HG02642 (cell line): ENCODE measurements around the gene TMEM236.

ENCODE experiments used
- ATAC-seq: cut with Tn5 transposase; IDR thresholded peaks from one replicate; pipeline ENCODE4 v1.9.1; 2021; ENCODE audit warnings: mild to moderate bottlenecking; ENCODE audit not compliant: unreplicated experiment, poor library complexity

Gene TMEM236

DNA sequence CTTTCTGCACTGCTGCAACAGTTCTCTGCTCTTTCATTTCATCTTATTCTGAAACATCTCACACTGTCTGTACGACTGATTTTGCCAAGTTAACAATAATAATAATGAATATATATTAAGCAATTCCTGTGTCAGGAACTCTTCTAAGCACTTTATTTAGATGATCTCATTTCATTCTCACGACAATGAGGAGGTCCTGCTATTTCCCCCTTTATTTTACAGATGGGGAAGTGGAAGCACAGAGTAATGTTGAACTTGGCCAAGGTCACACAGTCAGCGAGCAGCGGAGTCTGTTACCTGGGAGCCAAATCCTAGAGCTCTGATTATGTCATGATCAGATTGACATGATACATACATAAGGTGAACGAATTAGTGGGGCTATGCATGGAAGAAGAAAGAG is 63.0 kb downstream of the TMEM236 start:
- no peak for ATAC-seq

DNA sequence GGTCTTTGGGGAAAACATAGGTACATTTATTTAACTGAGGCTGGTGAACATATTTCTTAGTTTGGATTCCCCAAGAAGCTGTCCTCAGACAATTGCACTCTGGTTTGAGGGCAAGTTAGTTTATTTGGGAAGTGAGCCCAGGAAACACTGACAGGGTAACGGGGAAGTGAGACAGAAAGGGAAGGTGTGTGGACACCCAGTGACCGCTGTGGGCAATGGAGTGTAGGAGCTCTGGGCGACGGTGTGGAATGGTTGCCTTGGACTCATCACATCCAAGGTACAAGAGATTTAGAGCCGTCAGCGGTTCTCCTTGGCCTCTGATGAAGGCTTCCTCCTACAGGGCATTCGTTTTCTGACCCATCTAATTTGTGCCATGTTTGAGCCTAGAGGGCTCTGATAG is 64.2 kb downstream of the TMEM236 start:
- ATAC-seq: no peak

DNA sequence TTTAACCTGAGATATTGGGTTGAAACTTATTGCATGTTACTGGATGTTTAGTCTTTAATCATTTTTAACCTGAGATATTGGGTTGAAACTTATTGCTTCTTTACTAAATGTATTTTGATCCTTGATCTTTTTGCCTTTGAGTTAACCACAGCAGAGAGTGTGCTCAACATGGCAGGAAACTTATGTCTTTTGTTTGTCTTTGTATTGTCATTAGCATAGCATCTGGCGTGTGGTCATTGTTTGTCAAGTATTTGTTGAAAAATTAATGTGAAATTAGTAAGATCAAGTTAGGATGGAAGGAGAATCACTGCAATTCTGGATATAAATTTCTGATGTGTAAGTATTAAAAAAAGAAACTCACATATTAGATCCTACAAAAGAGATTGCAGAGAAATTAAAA is 65.3 kb downstream of the TMEM236 start:
- ATAC-seq: no peak

DNA sequence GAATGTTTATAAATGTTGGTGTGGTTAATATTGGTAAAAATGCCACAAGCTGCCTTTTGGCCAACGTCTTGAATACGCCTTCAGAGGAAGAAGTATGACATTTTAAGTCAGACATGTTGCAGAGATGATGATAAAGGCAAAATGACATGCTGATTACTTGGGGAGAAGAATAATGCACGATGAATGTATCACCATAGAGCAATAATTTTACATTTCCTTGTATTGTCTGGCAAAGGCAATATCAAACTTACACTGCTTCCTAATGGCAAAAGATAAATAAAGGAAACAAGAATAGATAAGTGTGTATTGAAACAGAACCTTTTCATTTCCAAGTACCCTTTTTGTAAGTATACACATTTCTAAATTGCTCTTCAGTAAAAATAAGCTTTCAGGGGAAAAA is 65.8 kb downstream of the TMEM236 start:
- no peak for ATAC-seq

DNA sequence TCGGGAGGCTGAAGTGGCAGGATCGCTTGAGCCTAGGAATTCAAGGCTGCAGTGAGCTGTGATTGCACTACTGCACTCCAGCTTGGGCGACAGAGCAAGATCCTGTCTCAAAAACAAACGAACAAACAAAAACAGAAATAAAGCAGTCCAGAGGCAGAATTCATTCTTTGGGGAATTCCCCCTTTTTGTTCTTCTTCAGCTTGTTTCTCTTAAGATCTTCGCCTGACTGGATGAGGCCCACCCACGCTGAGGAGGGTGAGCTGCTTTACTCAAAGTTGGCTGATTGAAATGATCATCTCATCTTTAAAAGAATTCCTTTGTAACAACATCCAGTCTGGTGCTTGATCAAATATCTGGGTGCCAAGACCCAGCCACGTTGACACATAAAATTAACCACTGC is 67.8 kb downstream of the TMEM236 start:
- no peak for ATAC-seq

DNA sequence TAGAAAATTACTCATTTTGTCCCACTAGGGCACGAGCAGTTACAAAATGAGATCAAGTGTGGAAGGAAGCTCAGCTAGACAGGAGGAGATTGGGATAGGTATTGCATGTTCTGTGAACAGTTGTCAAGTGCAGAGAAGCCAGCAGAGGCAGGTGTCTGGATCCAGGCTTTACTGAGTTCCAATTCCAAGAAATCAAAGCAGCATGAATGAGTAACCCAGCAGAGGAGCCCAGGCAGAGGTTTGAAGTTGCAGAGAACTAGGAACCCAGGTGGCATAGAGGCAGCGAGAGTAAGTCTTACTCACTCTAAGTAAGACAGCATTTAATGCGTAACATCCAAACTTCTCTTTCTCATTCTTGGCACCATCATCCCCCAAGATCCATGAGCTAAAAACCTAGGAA is 68.9 kb downstream of the TMEM236 start:
- ATAC-seq: no peak

DNA sequence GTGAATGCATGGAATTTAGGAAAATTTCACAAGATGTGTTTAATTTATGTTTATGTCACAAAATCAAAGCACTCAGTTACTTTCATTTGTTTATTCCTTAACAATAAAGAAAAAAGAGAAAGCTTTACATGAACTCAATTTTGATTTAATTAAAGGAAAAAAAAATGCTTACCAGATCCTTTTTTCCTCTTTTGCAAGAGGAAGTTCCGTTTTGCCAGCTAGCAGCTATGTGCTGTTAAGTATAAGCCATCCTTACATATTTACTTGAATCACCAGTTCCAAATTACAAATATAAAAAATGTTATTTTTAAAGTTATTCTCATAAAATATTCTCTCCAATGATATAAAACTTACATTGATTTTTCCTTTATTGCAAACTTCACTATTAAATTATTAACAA is 69.9 kb downstream of the TMEM236 start:
- no peak for ATAC-seq

DNA sequence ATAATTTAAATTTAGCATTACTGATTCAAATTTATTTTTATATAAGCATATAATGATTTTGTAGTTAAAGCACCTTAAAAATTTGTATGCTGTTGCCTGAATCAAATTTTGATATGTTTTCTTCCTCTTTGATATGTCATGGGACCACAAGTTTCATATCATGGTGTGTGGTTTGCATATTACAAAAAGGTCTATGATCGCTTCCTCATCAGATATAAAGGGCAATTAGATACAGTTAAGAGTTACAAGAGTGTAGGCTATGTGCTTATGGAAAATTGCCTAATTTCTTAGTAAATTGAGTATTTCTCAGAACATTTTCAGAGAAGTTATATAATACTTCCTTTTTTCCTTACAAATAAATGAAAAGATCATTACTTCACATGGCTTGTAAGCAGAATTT is 79.3 kb downstream of the TMEM236 start:
- ATAC-seq: no peak

DNA sequence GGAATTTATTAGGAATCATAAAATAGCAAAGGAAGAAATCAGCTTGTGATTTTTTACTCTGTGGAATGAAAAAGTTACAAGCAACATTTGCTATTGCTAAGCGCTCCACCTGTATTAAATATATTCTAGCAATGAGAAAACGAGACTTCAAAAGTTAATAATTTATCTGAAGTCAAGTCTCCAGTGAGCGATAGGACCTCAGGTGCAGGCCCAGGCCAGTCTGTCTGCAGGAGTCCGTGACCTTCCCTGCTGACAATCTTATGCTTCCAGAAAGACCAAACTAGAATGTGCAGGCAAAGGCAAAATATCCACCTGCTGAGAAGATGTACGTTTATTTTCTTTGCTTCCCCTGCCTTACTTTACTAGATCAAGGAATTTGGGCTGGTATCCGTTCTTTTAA is 79.9 kb downstream of the TMEM236 start:
- no peak for ATAC-seq

DNA sequence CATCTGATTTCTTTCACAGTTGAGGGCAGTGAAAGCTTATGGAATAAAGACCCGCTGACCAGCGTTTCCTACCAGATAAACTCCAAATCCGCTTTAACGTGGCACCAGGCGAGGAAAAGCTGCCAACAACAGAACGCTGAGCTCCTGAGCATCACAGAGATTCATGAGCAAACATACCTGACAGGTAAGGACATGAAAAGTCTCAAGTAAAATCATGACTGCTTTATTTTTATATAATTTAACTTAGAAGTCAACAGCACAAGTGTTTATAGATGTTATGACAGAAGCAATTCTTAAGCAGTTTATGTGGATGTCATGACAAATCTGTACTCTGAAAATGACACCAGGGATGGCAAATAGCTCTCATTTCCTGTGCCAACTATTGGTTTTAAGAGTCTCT is 81.7 kb downstream of the TMEM236 start:
- ATAC-seq: no peak

DNA sequence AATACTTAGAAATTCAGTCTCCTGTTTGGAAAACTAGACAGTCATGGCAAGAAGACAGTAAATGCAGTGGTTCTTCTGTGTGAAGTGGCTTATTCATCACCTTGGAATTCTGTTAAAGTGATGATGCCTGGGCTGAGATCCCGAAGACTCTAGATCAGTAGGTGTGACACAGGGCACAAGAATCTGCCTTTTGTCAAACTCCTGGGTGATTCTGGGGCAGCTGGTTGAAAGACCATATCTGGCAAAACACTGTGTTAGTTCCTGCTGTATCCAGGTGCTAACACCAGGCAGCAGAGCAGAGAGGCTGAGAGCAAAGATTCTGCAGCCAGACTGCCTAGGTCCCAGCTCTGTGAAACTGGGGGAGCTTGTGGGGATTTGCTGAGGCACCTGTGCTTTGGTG is 83.7 kb downstream of the TMEM236 start:
- ATAC-seq: no peak

DNA sequence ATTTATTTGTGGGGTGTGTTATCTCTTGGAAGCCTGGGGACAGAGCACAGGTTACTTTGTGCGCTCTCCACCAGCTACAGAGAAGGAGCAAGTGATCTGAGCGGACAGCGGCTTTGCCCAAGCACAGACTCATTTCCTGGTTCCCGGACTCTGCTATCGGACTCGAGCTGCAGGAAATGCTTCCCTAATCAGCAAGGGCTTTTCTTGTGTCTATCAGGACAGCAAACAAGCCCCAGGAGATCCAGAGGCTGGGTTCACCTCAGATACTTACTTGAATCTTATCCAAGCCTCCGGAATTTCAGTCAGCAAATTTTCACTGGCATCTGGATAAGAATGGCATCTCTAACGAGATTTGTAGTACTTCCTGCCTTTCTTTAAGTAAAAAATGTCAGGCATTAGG is 84.9 kb downstream of the TMEM236 start:
- no peak for ATAC-seq

DNA sequence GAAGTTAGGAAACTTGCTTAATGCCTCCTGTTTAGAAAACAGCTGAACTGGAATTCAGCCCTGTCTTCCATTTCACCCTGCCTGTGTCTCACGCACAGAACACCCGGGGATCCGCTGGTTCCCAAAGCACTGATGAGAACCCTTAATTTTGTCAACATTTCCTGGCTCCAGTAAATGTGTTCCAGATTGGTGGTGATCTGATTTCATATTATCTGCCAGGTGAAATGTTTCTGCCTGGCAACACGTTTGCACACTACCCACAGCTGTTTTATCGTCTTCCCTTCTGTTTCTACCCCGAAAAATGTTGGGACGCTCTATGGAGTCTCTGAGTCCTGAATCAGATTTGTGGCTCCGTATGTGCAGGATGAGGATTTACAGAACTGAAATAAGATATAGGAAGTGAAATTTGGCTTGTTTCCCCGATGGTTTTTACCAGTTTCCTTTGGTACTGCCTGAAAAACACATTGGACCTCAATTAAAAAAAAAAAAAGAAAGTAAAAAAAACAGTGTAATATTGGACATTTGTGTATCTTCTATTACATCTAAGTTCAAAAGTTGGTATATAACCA is 86.2 kb downstream of the TMEM236 start:
- no peak for ATAC-seq

DNA sequence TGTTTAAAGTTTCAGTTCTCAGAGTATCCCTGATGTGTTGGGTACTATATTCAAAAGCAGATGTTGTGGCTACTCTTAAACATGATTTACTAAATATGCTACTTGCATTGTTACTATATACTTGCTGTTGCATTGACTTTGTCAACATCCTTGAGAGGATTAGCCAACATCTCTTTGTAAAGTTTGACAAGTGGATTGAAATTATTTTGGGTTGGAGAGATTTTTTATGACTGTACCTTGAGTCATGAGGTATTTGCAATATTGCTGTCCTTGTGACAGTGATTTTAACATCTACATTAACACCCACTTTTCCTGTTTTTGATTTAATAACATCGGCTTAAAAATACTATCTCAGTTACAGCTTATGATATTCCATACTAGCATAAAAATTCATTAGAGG is 89.0 kb downstream of the TMEM236 start:
- no peak for ATAC-seq

DNA sequence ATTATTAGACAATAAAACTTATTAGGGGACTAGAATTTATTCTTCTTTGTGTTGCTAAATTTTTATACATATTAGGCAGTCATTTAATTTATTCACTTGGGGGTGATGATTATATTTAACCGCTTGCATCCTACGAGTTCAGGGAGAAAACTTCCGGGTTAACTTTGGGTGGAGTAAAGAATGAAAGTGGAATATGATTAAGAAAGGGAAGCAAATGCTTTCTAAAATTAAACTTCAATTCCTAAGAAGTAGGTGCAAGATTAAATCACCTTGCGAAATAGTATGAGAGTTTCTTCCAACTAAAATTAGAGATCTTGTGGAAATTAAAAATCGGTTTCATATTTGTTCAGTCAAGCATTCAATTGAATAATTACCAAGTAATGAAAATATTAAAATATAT is 90.6 kb downstream of the TMEM236 start:
- no peak for ATAC-seq

DNA sequence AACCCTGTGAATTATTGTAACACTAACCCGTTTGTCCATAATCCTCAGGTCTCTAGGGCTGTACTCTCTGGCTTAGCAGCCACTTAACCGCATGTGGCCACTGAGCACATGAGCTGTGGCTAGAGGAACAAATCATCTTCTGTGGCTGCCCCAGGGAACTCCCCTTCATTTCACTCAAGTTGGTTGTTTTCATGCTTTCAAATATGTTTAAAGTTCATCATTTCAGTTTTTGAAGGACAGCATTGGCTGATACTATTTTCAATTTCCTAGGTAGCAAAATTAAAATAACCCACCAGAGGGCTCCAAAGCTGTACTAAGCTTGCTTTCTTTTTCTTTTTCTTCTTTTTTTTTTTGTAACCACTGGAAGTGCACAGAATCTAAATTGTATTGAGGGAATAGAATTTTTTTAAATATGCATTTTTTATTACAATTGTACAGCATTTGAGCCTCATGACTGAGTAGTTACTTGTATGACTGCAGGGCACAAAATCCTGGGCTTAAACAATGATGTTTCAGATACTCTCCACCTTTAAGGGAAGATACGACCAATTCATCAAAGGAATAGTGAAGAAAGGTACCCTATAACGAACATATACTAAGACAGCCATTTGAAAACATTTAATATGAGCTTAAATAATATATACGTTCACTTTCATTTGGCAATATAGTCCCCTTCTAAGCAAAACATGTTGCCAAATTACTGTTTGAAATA is 95.7 kb downstream of the TMEM236 start:
- no peak for ATAC-seq

DNA sequence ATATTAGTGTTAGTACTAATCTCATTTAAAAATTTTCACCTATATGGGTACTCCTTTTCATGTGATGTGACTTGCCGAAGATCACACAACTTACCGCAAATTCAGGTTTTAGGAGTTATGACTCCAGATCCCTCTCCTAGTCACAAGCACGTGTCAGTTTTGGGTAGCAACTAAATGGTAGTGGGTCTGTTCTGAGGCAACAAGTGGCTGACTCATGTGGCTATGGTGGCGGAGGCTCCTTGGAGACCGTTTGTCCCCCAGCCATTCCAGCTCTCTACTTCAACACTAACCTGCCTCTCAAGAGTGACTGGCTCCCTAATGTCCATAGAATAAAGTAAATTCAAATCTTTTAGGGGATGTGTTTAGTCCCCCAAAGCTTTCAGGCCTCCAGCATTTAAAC is 96.6 kb downstream of the TMEM236 start:
- ATAC-seq: no peak
